Measurements from ENCODE around the gene IFFO2. TPM values are rescaled to one million over a fixed set of nuclear protein-coding genes. Genes with fewer than 3 reads are reported as not detected.
A peak's percentile ranks its signal among the peaks of the same experiment; 100 is the strongest.

The IFFO2 gene
- total RNA-seq (2014; rRNA removed; shearing (Covaris generic)) (7.5 and 13.2 TPM in 2 replicates), polyA plus RNA-seq (2016; fragmentation: Nextera tagmentation; extraction: Ambion mirVana) (0.71 and 1.5 TPM in 2 replicates)
- long read RNA-seq, result 0 reads

DNA sequence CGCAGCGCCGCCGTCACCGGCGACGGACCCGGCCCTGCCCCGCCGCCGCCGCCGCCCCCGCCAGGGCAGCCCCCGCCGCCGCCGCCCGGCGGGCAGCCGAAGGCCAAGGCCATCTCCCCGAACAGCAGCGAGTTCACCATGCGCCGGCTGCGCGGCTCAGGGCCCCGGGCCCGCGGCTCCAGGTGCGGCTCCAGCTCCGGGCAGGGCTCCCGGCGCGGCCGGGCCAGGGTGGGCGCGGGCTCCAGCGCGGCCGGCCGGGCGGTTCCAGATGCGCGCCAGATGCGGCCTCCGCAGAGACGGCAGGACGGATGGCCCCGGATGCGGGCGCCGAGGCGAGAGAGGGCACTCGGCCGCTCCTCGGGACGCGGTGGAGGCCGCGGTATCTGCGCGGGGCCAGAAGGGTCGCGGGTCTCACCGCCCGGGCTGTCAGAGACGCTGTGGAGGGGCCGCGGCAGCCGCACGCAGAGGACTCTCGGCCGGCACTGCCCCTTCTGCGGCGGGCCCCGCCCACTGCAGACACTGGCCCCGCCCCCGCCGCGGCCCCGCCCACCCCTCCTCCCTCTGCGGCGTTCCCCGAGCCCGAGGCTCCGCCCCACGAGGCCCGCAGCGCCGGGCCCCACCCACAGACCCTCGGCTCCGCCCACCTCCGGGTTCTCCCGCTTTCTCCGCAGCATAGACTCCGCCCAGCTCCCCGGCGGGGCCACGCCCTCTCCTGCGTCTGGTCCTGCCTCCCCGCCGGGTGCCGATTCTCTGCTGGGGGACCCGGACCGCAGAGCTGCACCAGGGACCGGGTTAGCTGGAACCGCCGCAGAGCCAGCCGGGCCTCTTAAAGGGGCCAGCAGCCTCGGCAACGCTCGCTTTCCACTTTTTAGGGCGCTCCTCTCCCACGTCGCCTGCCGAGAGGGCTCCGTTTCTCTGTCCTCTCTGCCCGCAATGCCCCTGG lies at the start of gene IFFO2:
IFFO2 (minus strand) TSS at position 484 of the 943 bp plus-strand sequence; CDS start at position 140, 344 bp downstream.
- H3K36me3 ChIP-seq (ENCODE audit: insufficient read depth), result no peaks in the 10 kb centered on the region
- peak; percentile 81 for ATAC-seq
- Mint-ChIP-seq H3K36me3 (ENCODE audit: low read depth) (no peaks in the 10 kb centered on the region; the same call in 2 of the 3 replicates), H3K27ac (no peak within 1 kb of the TSS; the same call in 1 of the 2 replicates), H3K27me3 (ENCODE audit: insufficient read depth, low read depth, poor library complexity) (peaks cover 35% of the 10 kb centered on the region), H3K4me3 (peak within 1 kb of the TSS; percentile 82), H3K9me3 (no peaks in the 10 kb centered on the region; the same call in 2 of the 3 replicates), H3K4me1 (peaks cover 11% of the 10 kb centered on the region)
- H2AFZ ChIP-seq, result peak within 1 kb of the TSS; percentile 99
- H3K4me3 ChIP-seq, result peak within 1 kb of the TSS; percentile 90
- peak; percentile 74 for TF ChIP-seq POLR2AphosphoS5 (IDR thresholded peaks at IDR 0.05; ENCODE audit: low read depth)
- no peak for TF ChIP-seq JUNB (IDR thresholded peaks at IDR 0.05; ENCODE audit: unreplicated experiment)
- peaks cover 44% of the 10 kb centered on the region for H3K27me3 ChIP-seq (ENCODE audit: insufficient read depth)
- H3K4me1 ChIP-seq (ENCODE audit: insufficient read depth), result peaks cover 11% of the 10 kb centered on the region; the same call in 1 of the 2 replicates
- H3K27ac ChIP-seq (ENCODE audit: low read depth), result no peak within 1 kb of the TSS
- DNase-seq (ENCODE audit: low spot score), result peak; percentile 97
- H3F3A ChIP-seq (replicated peaks; ENCODE audit: low read depth), result 0 out of 2 replicates have a peak, but pooled peaks cover 2% of the 10 kb centered on the region
- peak within 1 kb of the TSS; percentile 95 for H3K4me2 ChIP-seq
- H4K20me1 ChIP-seq (replicated peaks; ENCODE audit: insufficient read depth), result peaks cover 9% of the 10 kb centered on the region
- H3K79me2 ChIP-seq (replicated peaks; ENCODE audit: insufficient read depth), result 0 out of 2 replicates have a peak, but pooled peaks cover 4% of the 10 kb centered on the region
- no peaks in the 10 kb centered on the region for H3K9me2 ChIP-seq (ENCODE audit: insufficient read depth)

DNA sequence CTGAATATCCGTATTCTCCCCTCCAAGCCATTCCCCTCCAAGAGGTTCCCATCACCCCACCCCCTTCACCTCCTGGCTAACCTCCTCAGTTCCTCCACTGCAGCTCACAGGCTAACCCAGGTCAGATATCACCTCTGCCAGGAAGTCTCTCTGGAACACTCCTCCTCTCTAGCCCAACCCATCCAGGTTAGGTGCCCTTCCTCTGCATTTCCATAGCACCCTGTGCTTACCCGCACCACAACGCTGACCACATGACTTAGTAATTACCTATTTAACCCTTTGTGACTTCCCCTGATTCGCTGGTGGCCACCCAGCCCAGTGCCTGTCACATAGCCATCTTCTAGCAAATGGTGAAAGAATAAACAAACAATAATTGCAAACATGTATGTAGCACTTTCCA lies 49.5 kb upstream of the IFFO2 start:
- H3F3A ChIP-seq (replicated peaks; ENCODE audit: low read depth), result no peaks in the 10 kb centered on the region
- H3K27ac Mint-ChIP-seq, result no peak overlapping the region
- H3K36me3 Mint-ChIP-seq (ENCODE audit: low read depth), result peaks cover 5% of the 10 kb centered on the region; the same call in 2 of the 3 replicates
- H3K27me3 Mint-ChIP-seq (ENCODE audit: insufficient read depth, low read depth, poor library complexity), result peaks cover 12% of the 10 kb centered on the region
- peaks cover 14% of the 10 kb centered on the region for H3K9me3 Mint-ChIP-seq
- no peak overlapping the region for H3K4me3 ChIP-seq
- no peak overlapping the region for H3K4me2 ChIP-seq
- H3K4me1 Mint-ChIP-seq, result peaks cover 20% of the 10 kb centered on the region
- H3K4me1 ChIP-seq (ENCODE audit: insufficient read depth), result peaks cover 10% of the 10 kb centered on the region
- ATAC-seq, result peak; percentile 93
- H2AFZ ChIP-seq, result peak overlapping the region; percentile 20; the same call in 1 of the 2 replicates
- no peaks in the 10 kb centered on the region for H3K9me2 ChIP-seq (ENCODE audit: insufficient read depth)
- TF ChIP-seq ZNF331 (CRISPR knock-in tag; IDR thresholded peaks at IDR 0.05; ENCODE audit: low read depth), result no peak
- no peak for TF ChIP-seq EZH2phosphoT487 (IDR thresholded peaks at IDR 0.05; ENCODE audit: unreplicated experiment)
- TF ChIP-seq CREB1 (CRISPR knock-in tag; IDR thresholded peaks at IDR 0.05; ENCODE audit: low read depth), result no peak
- no peak for TF ChIP-seq STAT1 (IDR thresholded peaks at IDR 0.05; ENCODE audit: unreplicated experiment)
- no peak overlapping the region for H3K27ac ChIP-seq (ENCODE audit: low read depth)
- H3K36me3 ChIP-seq (ENCODE audit: insufficient read depth), result no peaks in the 10 kb centered on the region
- H3K79me2 ChIP-seq (replicated peaks; ENCODE audit: insufficient read depth), result no peaks in the 10 kb centered on the region
- H3K4me3 Mint-ChIP-seq, result no peak overlapping the region
- H4K20me1 ChIP-seq (replicated peaks; ENCODE audit: insufficient read depth), result no peaks in the 10 kb centered on the region
- H3K27me3 ChIP-seq (ENCODE audit: insufficient read depth), result no peaks in the 10 kb centered on the region
- peak; percentile 62 for DNase-seq (ENCODE audit: low spot score)

GRCh38 chr1:19003371-19004290 lies 47.2 kb upstream of the IFFO2 start:
- Mint-ChIP-seq H3K4me3 (no peak overlapping the region), H3K4me1 (peaks cover 7% of the 10 kb centered on the region), H3K9me3 (peaks cover 28% of the 10 kb centered on the region), H3K36me3 (ENCODE audit: low read depth) (peaks cover 13% of the 10 kb centered on the region; the same call in 2 of the 3 replicates), H3K27ac (no peak overlapping the region), H3K27me3 (ENCODE audit: insufficient read depth, low read depth, poor library complexity) (peaks cover 9% of the 10 kb centered on the region)
- H3K27ac ChIP-seq (ENCODE audit: low read depth), result no peak overlapping the region
- no peaks in the 10 kb centered on the region for H3F3A ChIP-seq (replicated peaks; ENCODE audit: low read depth)
- H2AFZ ChIP-seq, result no peak overlapping the region
- H3K27me3 ChIP-seq (ENCODE audit: insufficient read depth), result no peaks in the 10 kb centered on the region
- no peaks in the 10 kb centered on the region for H3K79me2 ChIP-seq (replicated peaks; ENCODE audit: insufficient read depth)
- DNase-seq (ENCODE audit: low spot score) (no peak), ATAC-seq (no peak)
- no peak overlapping the region for H3K4me2 ChIP-seq
- H3K36me3 ChIP-seq (ENCODE audit: insufficient read depth), result no peaks in the 10 kb centered on the region
- no peaks in the 10 kb centered on the region for H3K9me2 ChIP-seq (ENCODE audit: insufficient read depth)
- no peak overlapping the region for H3K4me3 ChIP-seq
- H4K20me1 ChIP-seq (replicated peaks; ENCODE audit: insufficient read depth), result no peaks in the 10 kb centered on the region
- H3K4me1 ChIP-seq (ENCODE audit: insufficient read depth), result peaks cover 6% of the 10 kb centered on the region; the same call in 1 of the 2 replicates
- no peak for TF ChIP-seq CREB1 (CRISPR knock-in tag; IDR thresholded peaks at IDR 0.05; ENCODE audit: low read depth)
